HG02678 (cell line): ENCODE measurements around the gene DMD.

Experiments used
- ATAC-seq: cut with Tn5 transposase; IDR thresholded peaks from one replicate; pipeline ENCODE4 v1.9.1; 2021; ENCODE audit warnings: mild to moderate bottlenecking, moderate library complexity; ENCODE audit not compliant: unreplicated experiment

The DMD gene

DNA sequence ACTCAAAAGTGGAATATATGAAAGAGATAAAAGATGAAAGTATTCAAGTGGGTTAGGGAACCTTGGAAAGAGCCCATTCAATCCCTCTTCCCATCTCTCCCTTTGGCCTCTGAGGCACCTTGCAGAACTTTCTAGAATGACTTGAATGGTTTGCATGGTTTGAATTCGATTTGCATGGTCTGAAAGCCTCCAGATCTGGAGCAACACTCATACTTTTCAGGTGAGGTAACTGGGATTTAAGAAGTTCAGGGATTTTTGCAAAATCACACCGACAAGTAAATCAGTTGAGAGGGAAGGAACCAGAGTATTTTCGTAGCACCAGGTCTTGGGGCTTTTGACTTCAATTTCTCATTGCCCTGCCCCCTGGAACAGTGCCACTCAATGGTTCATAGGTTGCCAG is 1663.5 kb downstream of the DMD start:
- ATAC-seq, result no peak

DNA sequence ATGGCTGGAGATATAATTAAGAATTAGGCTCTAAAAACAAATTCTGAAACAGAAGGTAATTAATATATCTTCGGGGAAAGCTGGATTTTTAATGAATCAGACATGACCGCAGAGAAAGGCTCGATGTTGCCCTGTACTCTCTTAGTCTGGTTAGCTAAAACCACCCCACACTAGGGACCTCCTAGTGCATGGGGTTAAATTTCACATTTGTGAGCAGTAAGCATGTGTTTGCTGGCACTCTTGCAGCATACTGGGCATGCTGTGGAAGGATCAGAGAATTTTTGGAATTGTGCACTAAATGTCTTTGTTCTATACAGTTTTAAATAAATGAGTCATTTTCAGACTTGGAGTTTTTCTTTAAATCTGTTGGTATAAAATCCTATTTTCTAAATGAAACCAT is 1663.9 kb downstream of the DMD start:
- ATAC-seq, result no peak

DNA sequence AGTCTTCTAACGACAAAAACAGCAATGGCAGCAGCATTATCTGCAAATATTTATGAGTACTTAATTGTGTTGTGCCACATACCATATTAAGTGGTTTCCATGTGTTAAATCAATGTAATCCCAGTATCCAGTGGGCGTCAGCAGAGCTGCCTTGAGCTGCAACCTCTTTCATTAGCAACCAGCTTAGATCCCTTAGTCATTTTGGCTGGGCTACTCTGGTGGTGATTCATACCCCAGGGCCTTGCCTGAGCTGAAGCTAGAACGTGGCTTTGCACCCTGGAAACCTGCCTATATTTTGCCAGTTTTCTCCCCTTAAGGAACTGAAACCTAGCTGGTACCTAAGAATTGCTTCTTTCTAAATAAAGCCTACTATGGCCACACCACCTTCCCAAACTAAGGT is 1665.2 kb downstream of the DMD start:
- ATAC-seq, result no peak

DNA sequence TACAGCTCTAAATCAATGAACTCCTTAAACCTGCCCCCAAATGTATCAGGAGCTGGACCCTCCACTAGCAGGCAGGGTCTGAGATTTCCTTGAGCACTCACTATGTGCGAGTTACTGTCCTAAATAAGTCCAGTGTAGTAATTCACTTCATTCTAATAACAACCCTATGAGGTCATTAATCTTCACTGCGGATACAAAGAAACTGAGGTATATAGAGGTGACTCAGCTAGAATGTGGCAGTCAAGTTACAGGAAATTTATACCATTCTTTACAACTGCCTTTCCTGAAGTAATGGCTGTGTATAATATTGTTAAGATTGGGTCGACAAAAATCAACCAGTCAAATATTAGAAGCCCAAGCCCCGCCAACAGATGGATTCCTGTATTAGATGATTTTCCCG is 1665.6 kb downstream of the DMD start:
- no peak for ATAC-seq

DNA sequence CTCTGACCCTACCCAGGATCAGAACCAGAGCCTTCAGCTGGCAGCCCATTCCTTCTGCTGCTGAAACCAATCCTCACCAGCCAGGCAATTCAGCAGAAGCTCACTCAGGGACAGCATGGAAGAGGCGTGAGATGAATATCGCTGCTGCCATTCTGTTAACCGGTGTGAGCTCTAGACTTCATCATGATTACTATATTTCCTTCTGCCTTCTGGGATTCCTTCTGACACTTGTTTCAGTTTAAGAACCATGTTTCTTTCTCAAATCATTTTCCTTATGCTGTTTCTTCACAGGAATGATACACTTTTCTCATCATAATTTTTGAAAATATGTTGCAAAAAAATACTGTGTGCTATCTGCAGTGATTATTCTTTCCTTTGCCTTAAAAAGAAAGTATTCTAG is 1666.2 kb downstream of the DMD start:
- ATAC-seq, result no peak

DNA sequence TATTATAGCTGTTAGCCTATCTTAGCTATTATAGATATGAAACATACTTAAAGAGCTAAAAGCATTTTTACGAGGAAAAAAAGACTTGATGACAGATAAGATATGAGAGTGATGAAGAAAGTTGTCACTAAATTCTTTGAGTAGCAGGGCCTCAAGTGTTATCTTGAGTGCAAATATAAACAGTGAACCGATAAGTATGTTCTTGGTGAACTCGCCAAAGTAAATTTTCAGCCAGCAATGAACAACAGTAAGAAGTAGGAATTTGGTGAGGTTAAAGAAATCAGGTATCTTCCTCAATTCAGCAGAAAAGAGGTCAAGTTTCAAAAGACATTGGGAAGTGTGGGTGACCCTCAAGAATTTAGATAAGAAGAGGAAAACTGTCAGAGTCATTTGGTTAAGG is 1667.7 kb downstream of the DMD start:
- ATAC-seq, result no peak

DNA sequence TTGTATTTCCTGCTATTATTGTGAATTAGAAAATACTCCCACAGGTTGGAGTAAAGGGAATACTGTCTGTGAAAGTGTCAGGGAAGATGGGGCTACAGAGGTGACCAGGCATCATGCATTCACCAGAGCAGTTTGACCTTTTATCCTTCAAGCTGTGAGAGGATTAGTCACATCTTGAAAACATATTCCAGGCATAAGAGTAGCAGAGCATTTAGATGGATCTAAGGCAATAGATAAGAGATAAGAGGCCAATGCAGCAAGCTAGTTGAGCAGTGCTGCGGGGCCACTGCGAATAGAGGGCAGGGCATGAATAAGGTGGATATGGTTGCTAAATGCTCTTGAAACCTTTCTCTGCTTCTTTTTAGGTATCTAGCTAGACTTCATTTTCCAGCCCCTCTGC is 1668.8 kb downstream of the DMD start:
- ATAC-seq, result no peak

DNA sequence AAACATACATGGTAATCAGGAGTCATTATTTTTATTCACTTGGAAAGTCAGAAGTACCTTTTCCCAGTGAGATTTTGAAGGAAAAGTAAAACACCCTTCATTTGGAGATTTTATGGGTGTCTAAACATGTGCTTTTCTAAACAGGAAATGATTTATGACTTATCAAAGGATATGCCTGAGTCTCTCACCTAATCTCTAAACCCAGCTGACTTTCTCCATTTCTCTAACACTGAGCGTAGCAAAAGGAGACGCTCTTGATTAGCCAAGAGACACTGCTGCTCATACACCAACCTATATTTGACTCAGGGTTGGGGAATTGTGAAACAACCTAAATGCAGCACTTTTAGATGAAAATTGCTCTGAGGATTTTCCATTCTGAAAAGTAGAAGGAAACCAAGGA is 1671.0 kb downstream of the DMD start:
- no peak for ATAC-seq

DNA sequence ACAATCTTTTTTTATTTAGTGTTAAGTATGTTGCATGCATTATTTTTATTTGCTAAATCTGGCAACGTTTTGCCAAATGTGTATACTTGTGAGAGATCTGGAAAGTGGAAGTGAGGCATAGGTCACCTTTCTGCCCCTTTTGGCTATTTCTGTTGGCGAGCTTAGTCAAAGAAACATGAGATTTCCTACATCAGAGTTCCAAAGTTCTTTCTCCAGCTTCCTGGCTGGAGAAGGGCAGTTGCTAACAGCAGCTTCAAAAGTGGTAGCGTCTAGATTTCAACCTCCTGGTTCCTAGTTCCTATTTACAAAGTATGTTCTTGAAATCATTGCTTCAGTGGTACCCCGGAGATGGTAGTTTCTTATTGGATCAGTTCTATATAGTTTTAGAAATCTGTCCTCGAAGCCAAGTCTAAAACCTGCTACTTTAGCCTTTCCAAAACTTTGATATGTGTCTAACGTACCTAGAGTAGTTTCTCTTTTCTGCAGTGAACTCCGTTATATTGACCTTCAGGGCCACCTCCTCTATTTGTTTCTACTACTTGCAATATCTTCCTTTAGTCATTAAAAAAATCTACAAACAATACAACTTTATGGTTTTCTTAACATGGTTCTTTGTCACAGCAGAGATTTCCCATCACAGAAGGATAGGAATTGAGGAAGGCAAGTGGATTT is 1683.8 kb downstream of the DMD start:
- no peak for ATAC-seq

DNA sequence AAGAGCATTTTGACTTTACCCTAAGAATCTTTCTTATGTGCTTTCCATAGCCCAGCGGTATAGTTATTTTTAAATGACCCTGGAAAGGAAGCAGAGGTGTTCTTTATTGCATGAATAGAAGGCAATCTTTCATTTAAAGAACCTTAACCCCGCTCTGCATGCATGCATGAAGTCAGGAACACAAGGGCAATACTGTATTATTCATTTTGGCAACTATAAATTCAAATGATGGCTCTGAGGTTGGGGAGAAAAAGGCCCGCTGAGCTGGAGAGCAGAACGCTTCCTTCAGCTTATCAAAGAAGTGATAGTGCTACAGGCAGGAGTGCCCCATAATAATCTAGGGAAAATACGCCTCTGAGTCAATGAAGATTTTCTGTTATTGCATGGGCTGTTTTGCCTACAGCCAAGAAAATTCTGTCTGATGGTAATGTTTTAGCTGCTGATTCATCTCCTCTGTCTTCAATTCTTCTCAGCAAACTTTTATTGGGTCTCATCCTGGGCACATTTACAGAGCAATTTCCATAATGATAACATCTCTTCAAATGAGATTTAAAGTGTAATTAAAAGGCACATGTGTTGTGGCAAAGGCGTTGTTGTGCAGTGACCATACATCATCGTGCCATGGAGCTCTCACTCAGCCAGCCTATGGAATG is 1687.3 kb downstream of the DMD start:
- no peak for ATAC-seq

DNA sequence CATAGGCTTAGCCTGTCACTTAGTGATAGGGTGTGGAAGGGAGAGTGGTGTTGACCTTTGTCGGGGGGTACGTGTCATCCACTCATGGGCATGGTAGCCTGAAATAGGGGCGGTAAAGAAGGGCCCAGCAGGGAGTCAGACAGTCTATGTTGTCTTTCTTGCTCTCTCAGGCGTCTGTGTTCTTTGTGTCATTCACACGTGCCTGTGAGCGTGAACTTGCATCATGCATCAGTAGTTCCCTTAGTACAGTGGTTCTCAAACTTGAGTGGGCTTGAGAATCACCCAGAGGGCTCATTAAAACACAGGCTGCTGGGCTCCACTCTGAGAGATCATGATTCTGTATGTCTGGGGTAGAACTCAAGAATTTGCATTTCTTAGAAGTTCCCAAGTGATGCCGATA is 1688.6 kb downstream of the DMD start:
- no peak for ATAC-seq

DNA sequence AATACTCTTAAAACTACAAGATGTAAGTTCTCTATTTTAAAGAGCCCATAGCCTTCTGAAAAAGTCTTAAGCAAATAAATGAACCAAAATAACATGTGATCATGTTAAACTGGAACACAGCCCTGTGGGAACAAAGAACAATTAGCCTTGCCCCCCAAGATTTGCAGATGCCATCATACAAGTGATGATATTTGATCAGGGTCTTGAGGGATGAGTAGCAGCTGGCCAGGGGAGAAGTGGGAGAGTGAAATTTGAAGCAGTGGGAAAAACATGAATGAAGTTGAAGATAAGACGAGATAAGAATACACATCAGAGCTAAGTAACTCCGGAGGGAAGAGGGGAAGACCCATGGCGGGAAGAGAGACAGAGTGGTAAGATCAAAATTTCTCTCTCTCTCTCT is 1689.4 kb downstream of the DMD start:
- no peak for ATAC-seq

DNA sequence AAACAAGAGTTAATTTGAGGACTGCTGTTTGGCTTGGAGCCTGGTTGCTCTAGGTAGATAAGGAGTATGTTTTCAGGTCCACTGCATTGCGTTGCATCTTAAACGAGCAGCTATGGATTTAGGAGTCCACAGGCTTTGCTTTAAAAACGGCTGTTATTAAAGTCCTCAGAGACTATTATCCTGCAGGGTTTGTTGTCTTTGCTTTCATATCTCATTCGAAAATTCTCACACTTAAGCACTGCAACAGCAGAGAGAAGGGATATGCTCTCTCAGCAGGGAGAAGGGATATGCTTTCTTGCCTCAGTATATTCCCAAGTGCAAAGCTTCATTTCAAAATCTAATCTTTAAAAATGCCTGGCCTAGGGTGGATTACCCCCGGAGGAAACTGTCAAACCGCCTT is 1694.8 kb downstream of the DMD start:
- ATAC-seq, result no peak

DNA sequence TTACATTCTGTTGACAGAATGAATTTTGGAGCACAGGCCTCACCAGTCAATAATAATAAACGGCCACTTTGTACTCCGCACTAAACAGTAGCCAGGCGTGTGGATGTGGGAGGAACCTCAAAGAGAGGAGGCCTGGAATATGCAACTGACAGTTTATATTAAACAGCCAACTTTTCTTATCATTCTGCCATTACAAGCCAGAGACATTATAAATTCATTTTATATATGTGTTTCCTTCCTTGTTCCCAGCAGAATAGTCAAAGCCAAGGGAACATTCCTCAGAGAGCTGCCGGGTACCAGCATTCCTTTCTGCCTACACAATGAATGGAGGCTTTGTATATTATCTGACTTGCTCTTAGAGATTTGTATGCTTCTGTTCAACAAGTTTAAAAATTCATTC is 1703.0 kb downstream of the DMD start:
- ATAC-seq, result no peak

DNA sequence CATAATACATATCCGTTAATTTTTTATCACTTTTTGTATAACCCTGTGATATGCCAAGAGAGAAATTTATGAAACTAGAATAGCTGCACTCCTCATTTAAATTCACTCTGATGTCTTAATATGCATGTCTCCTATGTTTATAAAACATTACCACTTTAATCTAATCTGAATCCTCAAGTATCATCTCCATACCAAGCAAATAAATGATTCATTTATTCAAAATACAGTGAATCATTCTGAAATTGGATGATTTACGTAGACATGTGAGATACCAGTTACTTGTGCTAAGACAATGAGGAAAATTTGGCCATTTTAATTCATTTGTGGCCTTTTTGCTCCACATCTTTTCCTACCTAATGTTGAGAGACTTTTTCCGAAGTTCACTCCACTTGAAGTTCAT is 1704.4 kb downstream of the DMD start:
- no peak for ATAC-seq

DNA sequence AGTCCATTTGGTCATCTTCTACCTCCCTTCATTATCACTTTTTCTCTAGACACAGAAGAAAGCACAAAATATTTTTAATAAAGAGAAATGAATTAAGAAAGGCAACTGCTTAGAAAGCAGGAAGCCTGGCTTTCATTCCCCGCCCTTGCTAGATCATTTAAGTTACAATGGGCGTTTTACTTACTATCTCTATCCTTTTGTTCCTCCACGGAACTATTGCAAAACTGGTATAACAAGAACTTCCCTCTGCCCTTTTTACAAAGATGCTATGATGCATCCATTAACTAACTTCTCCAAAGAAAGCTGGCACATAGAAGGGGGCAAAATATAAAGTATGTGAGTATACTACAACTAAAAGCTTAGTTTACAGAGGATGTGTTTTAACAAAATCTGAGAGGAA is 1705.0 kb downstream of the DMD start:
- ATAC-seq, result no peak

DNA sequence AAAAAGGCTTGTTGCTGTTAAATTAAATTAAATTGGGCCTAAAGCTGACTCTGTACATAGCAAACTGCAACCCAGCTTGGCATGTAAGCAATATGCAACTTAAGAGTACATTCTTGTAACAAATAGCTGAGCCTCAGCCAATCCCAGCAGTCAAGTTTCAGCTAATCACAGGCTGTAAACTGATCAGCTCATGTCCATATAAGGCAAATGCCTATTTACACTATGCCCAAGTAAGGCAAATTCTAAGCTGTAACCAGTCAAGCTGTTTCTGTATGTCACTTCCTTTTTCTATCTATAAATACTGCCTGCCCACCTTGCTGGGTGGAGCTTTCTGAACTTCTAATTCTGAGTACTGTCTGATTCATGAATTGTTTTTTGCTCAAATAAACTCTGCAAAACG is 1710.4 kb downstream of the DMD start:
- ATAC-seq, result no peak

DNA sequence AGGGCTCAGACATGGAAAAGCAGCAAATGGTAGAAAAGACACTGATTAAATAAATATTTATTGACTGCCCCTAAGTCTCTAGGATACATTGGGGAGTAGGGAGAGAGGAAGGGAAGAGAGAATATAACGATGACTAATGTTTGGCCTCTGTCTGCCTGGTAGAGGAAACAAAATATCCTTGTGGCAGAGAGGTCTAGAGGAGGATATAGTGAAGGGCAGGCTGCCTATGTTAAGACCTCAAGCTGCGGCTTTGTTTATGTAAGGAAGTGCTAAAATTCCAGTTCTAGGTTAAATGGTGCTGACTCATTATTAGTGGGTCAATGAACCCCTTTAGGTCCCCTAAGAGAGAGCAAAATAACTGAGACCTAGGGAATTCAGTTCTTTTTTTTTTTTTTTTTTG is 1712.2 kb downstream of the DMD start:
- ATAC-seq, result no peak

DNA sequence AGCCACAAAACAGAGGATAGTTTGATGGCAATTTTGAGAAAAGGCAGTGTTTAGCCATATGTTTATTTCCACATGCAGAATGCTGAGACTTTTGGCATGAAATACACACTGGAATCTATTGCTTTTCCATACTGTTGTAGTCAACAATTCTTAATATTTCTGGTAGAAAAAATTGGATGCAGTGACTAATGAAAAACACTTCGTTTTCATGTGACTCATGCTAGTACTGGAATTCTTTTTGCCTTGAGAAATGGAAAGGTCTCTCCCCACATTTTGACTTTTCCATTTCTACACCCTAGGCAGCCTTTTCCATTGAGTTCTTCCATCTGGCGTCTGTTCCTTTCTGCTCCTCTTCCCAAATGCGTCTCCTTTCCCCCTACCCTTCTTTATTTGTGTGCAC is 1714.3 kb downstream of the DMD start:
- ATAC-seq, result no peak

DNA sequence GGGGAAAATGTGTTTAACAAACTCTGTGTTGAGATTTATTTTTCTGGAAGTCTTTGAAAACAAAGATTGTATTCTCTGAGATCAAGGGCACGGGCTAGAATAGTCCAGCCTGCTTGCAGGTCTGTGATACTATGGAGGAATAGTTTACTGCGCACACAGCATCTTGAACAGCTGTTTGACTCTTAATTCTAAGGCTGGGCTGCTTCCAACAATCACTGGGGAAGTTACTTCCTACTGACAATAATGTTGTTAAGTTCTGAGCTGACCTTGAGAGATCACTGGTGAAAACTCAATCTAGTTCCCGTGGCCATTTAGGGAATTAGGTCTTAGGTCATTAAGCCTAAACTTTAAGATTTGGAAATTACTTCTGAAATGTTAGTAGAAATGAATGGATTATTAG is 1723.4 kb downstream of the DMD start:
- ATAC-seq, result no peak

DNA sequence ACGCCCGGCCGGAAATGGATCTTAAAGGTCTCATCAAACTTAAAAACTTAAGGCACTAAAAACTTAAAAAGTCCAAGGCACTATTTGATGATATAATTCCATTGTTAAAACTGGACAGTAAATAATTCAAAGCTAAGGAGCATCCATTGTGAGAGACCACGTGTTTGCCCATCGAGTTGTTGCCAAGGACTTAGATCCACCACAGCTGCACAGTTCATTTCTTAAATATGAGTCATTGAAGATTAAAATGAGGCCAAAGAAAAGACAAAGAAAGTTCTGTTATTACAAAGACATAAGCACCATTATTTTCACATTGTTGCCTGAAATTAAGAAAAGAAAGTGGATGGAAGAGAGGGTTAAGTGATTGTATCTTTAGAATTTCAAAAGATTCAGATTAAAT is 1728.0 kb downstream of the DMD start:
- no peak for ATAC-seq

DNA sequence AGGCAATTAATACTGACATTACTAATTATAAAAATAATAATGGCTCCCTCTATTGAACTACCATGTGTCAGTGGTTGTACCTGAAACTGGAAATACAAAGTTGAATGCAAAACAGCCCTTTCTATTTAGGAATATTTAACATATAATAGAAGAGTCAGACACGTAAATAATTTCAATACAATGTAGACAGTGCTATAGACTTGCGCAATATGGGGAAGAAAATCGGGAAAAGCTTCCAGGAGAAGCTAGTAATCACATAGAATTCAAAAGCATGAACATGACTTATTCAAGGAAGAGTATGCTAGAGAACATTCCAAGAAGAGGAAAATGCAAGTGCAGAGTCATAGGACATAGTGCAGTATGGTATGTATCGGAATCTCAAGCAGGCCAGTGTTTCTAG is 1730.7 kb downstream of the DMD start:
- no peak for ATAC-seq

DNA sequence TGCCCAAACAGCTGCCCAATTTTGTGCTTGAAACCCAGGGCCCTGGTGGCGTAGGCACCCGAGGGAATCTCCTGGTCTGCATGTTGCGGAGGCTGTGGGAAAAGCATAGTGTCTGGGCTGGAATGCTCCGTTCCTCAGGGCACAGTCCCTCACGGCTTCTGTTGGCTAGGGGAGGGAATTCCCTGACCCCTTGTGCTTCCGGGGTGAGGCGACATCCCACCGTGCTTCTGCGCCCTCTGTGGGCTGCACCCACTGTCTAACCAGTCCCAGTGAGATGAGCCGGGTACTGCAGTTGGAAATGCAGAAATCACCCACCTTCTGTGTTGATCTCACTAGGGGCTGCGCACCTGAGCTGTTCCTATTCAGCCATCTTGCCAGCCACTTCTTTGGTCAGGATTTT is 1740.1 kb downstream of the DMD start:
- ATAC-seq, result no peak
